ENCODE results near the gene ZNG1E. TPM values are rescaled to one million over a fixed set of nuclear protein-coding genes. Genes with fewer than 3 reads are reported as not detected.
"Not testable (repeated sequence)": the region's sequence is repeated elsewhere in the genome, so short reads cannot be mapped to it uniquely, and the experiment has no call there.

ZNG1E gene
- total RNA-seq (10 to 100 TPM; 39.7 to 60.5 TPM), polyA plus RNA-seq (ENCODE audit: insufficient read length in 2 of 2) (10 to 100 TPM; 66.4 to 71.6 TPM)
- long read RNA-seq, donor 1, transcript CBWD5-202 (3 exons, 1,347 nt): major isoform, 9 of 21 reads
- long read RNA-seq, donor 1, partial matches to known transcripts: 8 of 21 reads
- long read RNA-seq, donor 1, other reads (novel, unspliced or antisense): 0 of 21 reads
- long read RNA-seq, donor 2, partial matches to known transcripts: 0 of 1 reads
- long read RNA-seq, donor 2, other reads (novel, unspliced or antisense): 0 of 1 reads
- long read RNA-seq, donor 3, transcript CBWD5-202 (3 exons, 1,347 nt): major isoform, 8 of 12 reads
- long read RNA-seq, donor 3, partial matches to known transcripts: 0 of 12 reads
- long read RNA-seq, donor 3, other reads (novel, unspliced or antisense): 0 of 12 reads
- long read RNA-seq, donor 4, transcript CBWD5-202 (3 exons, 1,347 nt): major isoform, 22 of 47 reads
- long read RNA-seq, donor 4, transcript CBWD5-225 (6 exons, 3,326 nt): minor isoform, 6 of 47 reads
- long read RNA-seq, donor 4, partial matches to known transcripts: 12 of 47 reads
- long read RNA-seq, donor 4, other reads (novel, unspliced or antisense): 0 of 47 reads

DNA sequence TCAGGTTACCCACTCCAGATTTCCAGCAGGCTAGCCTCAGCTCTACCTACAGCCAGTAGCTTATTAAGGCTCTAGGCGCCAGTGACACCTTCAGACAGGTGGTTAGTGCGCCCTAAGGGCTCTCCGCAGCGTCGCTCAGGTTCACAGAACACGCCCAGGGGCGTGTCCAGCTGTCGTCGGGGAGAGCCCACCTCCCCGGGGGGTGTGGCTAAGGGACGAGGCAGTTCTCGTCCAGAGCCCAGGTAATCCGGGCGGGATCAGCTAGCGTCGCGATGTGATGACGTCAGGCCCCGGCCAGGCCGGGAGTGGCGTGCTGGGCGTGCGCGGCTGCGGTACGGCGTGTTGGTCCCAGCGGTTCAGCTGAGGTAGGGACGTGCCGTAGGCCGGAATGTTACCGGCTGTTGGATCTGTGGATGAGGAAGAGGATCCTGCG is at the start of gene ZNG1E:
Gene ZNG1E (plus strand): TSS at position 340 of the 433 bp plus-strand sequence. CDS start 49 bp downstream, at position 389.
- not testable (repeated sequence) for H3K9me3 ChIP-seq (ENCODE audit: control insufficient read depth, insufficient read depth, low read length); H3K4me1 ChIP-seq (ENCODE audit: control insufficient read depth, insufficient read depth, low read length); H3K36me3 ChIP-seq (ENCODE audit: control insufficient read depth, insufficient read depth, low read length); H3K27me3 ChIP-seq (ENCODE audit: control insufficient read depth, insufficient read depth, low read length); H3K27ac ChIP-seq (ENCODE audit: low read depth, low read length)
- DNase-seq (ENCODE audit: low read depth in 4 of 6, low spot score in 6 of 6): peak in 5 of 6 donors; percentile 2 to 61 (median 12)
- WGBS (ENCODE audit: insufficient coverage): no CpG with 5 or more reads among the region's 33 CpGs
- peak within 1 kb of the TSS; percentile 28 for H3K4me3 ChIP-seq (ENCODE audit: low read depth, low read length)

DNA sequence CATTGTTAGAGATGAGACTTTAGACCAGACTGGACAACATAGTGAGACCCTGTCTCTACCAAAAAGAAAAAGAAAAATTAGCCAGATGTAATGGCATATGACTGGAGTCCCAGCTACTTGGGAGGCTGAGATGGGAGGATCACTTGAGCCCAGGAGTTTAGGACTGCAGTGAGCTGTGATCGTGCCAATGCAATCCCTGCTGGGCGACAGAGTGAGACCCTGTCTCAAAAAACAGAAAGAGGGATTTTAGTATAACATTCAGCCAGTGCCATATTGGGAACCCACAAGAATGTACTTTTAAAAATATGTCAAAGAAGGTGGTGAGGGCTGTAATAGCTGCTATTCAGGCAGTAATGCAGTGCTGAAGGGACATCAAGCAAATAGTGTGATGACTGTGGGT is 2.1 kb upstream of the ZNG1E start:
- H3K27me3 ChIP-seq (ENCODE audit: control insufficient read depth, insufficient read depth, low read length); H3K27ac ChIP-seq (ENCODE audit: low read depth, low read length); H3K9me3 ChIP-seq (ENCODE audit: control insufficient read depth, insufficient read depth, low read length); DNase-seq (ENCODE audit: low read depth in 4 of 6, low spot score in 6 of 6); H3K4me3 ChIP-seq (ENCODE audit: low read depth, low read length); H3K4me1 ChIP-seq (ENCODE audit: control insufficient read depth, insufficient read depth, low read length); H3K36me3 ChIP-seq (ENCODE audit: control insufficient read depth, insufficient read depth, low read length): not testable (repeated sequence)
- WGBS (ENCODE audit: insufficient coverage): 60% methylated on average over 1 of the region's 2 CpGs

DNA sequence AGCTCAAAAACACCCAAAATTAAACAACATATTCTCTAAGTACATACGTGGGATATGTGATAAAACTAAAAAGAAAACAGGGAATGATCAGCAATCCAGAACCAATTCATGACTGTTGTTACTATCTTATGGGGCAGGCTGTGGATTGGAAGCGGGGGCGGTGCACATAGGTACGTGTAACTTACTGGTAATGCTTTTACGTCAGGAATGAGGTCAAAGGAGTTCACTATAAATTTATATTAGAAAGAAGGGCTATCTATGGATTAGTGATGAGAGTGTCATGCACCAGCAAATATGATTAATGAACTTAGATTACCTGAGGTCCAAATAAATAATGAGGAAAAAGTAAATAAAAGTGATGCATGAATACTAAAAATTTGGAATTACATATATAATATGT is 710 bp upstream of the ZNG1E start:
- H3K4me3 ChIP-seq (ENCODE audit: low read depth, low read length); H3K9me3 ChIP-seq (ENCODE audit: control insufficient read depth, insufficient read depth, low read length); H3K36me3 ChIP-seq (ENCODE audit: control insufficient read depth, insufficient read depth, low read length); H3K27me3 ChIP-seq (ENCODE audit: control insufficient read depth, insufficient read depth, low read length); H3K27ac ChIP-seq (ENCODE audit: low read depth, low read length); H3K4me1 ChIP-seq (ENCODE audit: control insufficient read depth, insufficient read depth, low read length); DNase-seq (ENCODE audit: low read depth in 4 of 6, low spot score in 6 of 6): not testable (repeated sequence)
- WGBS (ENCODE audit: insufficient coverage): no CpG with 5 or more reads among the region's 5 CpGs

GRCh38 chr9:65676389-65676788 is 661 bp downstream of the ZNG1E start:
- not testable (repeated sequence) for H3K27ac ChIP-seq (ENCODE audit: low read depth, low read length); DNase-seq (ENCODE audit: low read depth in 4 of 6, low spot score in 6 of 6)
- WGBS (ENCODE audit: insufficient coverage): 2% methylated on average over 5 of the region's 11 CpGs

GRCh38 chr9:65678533-65678932 is 2.8 kb downstream of the ZNG1E start:
- H3K9me3 ChIP-seq (ENCODE audit: control insufficient read depth, insufficient read depth, low read length); H3K4me1 ChIP-seq (ENCODE audit: control insufficient read depth, insufficient read depth, low read length); H3K36me3 ChIP-seq (ENCODE audit: control insufficient read depth, insufficient read depth, low read length); H3K27ac ChIP-seq (ENCODE audit: low read depth, low read length); H3K27me3 ChIP-seq (ENCODE audit: control insufficient read depth, insufficient read depth, low read length); H3K4me3 ChIP-seq (ENCODE audit: low read depth, low read length); DNase-seq (ENCODE audit: low read depth in 4 of 6, low spot score in 6 of 6): not testable (repeated sequence)
- no CpG with 5 or more reads among the region's 3 CpGs for WGBS (ENCODE audit: insufficient coverage)

More at GRCh38 chr9:65676389-65676788, 661 bp downstream of the ZNG1E start:
- H3K4me3 ChIP-seq (ENCODE audit: low read depth, low read length); H3K27me3 ChIP-seq (ENCODE audit: control insufficient read depth, insufficient read depth, low read length); H3K4me1 ChIP-seq (ENCODE audit: control insufficient read depth, insufficient read depth, low read length); H3K9me3 ChIP-seq (ENCODE audit: control insufficient read depth, insufficient read depth, low read length); H3K36me3 ChIP-seq (ENCODE audit: control insufficient read depth, insufficient read depth, low read length): not testable (repeated sequence)

DNA sequence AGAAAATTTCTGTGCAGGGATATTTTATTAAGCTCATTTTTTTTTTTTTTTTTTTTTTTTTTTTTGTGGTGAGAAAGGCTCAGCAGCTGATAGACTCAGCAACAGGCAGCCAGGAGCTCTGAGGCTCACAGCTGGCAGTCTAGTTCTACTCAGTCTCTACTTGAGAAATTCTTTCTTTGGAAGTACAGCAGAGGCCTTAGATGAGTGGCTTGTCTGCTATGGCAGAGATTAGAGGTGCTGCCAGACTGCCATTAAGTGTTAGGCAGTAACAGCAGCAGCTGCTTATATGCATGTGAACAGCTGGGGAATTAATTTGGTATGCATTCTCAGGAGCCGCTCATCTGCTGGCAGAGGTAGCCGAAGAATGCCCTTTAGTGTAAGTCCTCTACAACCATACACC is 27.8 kb downstream of the ZNG1E start:
- H3K4me3 ChIP-seq (ENCODE audit: low read depth, low read length); H3K27ac ChIP-seq (ENCODE audit: low read depth, low read length); H3K27me3 ChIP-seq (ENCODE audit: control insufficient read depth, insufficient read depth, low read length); H3K9me3 ChIP-seq (ENCODE audit: control insufficient read depth, insufficient read depth, low read length); DNase-seq (ENCODE audit: low read depth in 4 of 6, low spot score in 6 of 6); H3K4me1 ChIP-seq (ENCODE audit: control insufficient read depth, insufficient read depth, low read length); H3K36me3 ChIP-seq (ENCODE audit: control insufficient read depth, insufficient read depth, low read length): not testable (repeated sequence)
- WGBS (ENCODE audit: insufficient coverage): no CpG with 5 or more reads among the region's 2 CpGs

DNA sequence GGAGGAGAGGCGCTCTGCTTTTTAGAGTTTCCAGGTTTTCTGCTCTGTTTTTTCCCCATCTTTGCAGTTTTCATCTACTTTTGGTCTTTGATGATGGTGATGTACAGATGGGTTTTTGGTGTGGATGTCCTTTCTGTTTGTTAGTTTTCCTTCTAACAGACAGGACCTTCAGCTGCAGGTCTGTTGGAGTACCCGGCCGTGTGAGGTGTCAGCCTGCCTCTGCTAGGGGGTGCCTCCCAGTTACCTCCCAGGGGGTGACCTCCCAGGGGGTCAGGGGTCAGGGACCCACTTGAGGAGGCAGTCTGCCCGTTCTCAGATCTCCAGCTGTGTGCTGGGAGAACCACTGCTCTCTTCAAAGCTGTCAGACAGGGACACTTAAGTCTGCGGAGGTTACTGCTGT is 38.7 kb downstream of the ZNG1E start:
- not testable (repeated sequence) for H3K27me3 ChIP-seq (ENCODE audit: control insufficient read depth, insufficient read depth, low read length); DNase-seq (ENCODE audit: low read depth in 4 of 6, low spot score in 6 of 6); H3K27ac ChIP-seq (ENCODE audit: low read depth, low read length); H3K4me3 ChIP-seq (ENCODE audit: low read depth, low read length); H3K4me1 ChIP-seq (ENCODE audit: control insufficient read depth, insufficient read depth, low read length); H3K9me3 ChIP-seq (ENCODE audit: control insufficient read depth, insufficient read depth, low read length); H3K36me3 ChIP-seq (ENCODE audit: control insufficient read depth, insufficient read depth, low read length)
- WGBS (ENCODE audit: insufficient coverage): no CpG with 5 or more reads among the region's 5 CpGs

DNA sequence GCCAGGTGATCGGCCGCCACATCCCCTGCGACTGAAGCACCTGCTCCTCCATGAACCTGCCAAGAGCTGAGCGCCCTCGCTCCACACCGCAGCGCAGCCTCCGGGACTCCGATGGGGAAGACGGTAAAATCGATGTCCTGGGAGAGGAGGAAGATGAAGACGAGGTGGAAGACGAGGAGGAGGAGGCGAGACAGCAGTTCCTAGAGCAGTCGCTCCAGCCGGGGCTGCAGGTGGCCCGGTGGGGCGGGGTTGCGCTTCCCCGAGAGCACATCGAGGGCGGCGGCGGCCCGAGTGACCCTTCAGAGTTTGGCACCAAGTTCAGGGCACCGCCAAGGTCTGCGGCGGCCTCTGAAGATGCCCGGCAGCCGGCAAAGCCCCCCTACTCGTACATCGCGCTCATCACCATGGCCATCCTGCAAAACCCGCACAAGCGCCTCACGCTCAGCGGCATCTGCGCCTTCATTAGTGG is 61.4 kb downstream of the ZNG1E start, which contains the start of gene FOXD4L4:
Gene FOXD4L4 (plus strand): TSS at position 51 of the 469 bp plus-strand sequence. CDS start 0 bp downstream, at position 51.
- 0% methylated on average over 1 of the region's 38 CpGs for WGBS (ENCODE audit: insufficient coverage)
- not testable (repeated sequence) for H3K4me1 ChIP-seq (ENCODE audit: control insufficient read depth, insufficient read depth, low read length); H3K27me3 ChIP-seq (ENCODE audit: control insufficient read depth, insufficient read depth, low read length); H3K36me3 ChIP-seq (ENCODE audit: control insufficient read depth, insufficient read depth, low read length); DNase-seq (ENCODE audit: low read depth in 4 of 6, low spot score in 6 of 6); H3K27ac ChIP-seq (ENCODE audit: low read depth, low read length); H3K4me3 ChIP-seq (ENCODE audit: low read depth, low read length); H3K9me3 ChIP-seq (ENCODE audit: control insufficient read depth, insufficient read depth, low read length)

DNA sequence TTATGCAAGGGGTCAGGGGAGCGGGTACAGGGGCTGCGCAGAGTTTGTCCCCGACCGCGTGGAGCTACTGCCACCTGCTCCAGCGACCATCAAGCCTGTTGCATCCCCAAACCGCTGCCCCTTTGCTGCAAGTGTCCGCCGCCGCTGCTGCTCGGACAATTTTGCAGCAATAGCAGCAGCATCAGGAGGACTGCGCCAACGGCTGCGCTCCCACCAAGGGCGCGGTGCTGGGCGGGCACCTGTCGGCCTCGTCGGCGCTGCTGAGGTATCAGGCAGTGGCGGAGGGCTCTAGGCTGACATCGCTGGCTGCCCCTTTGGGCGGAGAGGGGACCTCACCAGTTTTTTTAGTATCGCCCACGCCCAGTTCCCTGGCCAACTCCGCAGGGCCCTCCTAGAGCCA is 62.4 kb downstream of the ZNG1E start:
- H3K9me3 ChIP-seq (ENCODE audit: control insufficient read depth, insufficient read depth, low read length); H3K27ac ChIP-seq (ENCODE audit: low read depth, low read length); H3K36me3 ChIP-seq (ENCODE audit: control insufficient read depth, insufficient read depth, low read length); H3K4me3 ChIP-seq (ENCODE audit: low read depth, low read length); DNase-seq (ENCODE audit: low read depth in 4 of 6, low spot score in 6 of 6); H3K27me3 ChIP-seq (ENCODE audit: control insufficient read depth, insufficient read depth, low read length); H3K4me1 ChIP-seq (ENCODE audit: control insufficient read depth, insufficient read depth, low read length): not testable (repeated sequence)
- WGBS (ENCODE audit: insufficient coverage): no CpG with 5 or more reads among the region's 27 CpGs
